Fibroblast of lung (primary cell): ENCODE results near the gene PPP1R9A. TPM values are rescaled to one million over a fixed set of nuclear protein-coding genes. Genes with fewer than 3 reads are reported as not detected.

Experiments
- DNase-seq, 2 donors: peaks; one replicate each; pipeline versions ENCODE4 v3.0.0 to v3.0.0-alpha.2; 2010; ENCODE audit warnings: low read depth in 2 of 2
- H2AFZ ChIP-seq: 2 replicates; pipeline ENCODE4 v1.5.1; 2012; ENCODE audit warnings: low read length, control low read depth, inconsistent platforms
- H3K27ac ChIP-seq: 2 replicates; pipeline ENCODE4 v1.5.1; 2011; ENCODE audit warnings: low read length, control low read depth; ENCODE audit not compliant: insufficient read depth
- H3K27me3 ChIP-seq: 2 replicates; pipeline ENCODE4 v1.5.1; 2011; ENCODE audit warnings: mild to moderate bottlenecking, low read length; ENCODE audit not compliant: control insufficient read depth, insufficient read depth
- H3K36me3 ChIP-seq: 2 replicates; pipeline ENCODE4 v1.5.1; 2011; ENCODE audit warnings: low read length; ENCODE audit not compliant: control insufficient read depth, insufficient read depth
- H3K4me1 ChIP-seq: 2 replicates; pipeline ENCODE4 v1.5.1; 2011; ENCODE audit warnings: low read length; ENCODE audit not compliant: control insufficient read depth, insufficient read depth; ENCODE audit errors: extremely low read depth
- H3K4me2 ChIP-seq: 2 replicates; pipeline ENCODE4 v1.5.1; 2011; ENCODE audit warnings: low read length, control low read depth; ENCODE audit not compliant: insufficient read depth; ENCODE audit errors: extremely low read depth
- H3K4me3 ChIP-seq, 4 experiments: fragments of 200-600 bp in 1 of 4; sonication (generic) in 1 of 4; replicated peaks in 1 of 4; 2 replicates each; pipeline ENCODE4 v1.5.1; 2011 to 2016; ENCODE audit warnings: low read length in 4 of 4, low read depth in 3 of 4, mild to moderate bottlenecking in 3 of 4, control low read depth in 2 of 4, inconsistent platforms in 1 of 4, mixed read lengths in 1 of 4; ENCODE audit not compliant: insufficient read depth in 1 of 4; ENCODE audit errors: control extremely low read depth in 1 of 4
- H3K79me2 ChIP-seq: 2 replicates; pipeline ENCODE4 v1.5.1; 2012; ENCODE audit warnings: mild to moderate bottlenecking, low read length, inconsistent platforms; ENCODE audit not compliant: control insufficient read depth, insufficient read depth
- H3K9ac ChIP-seq: 2 replicates; pipeline ENCODE4 v1.5.1; 2011; ENCODE audit warnings: mild to moderate bottlenecking, low read length, control low read depth; ENCODE audit not compliant: insufficient read depth
- H3K9me3 ChIP-seq: 2 replicates; pipeline ENCODE4 v1.5.1; 2012; ENCODE audit warnings: low read depth, low read length; ENCODE audit not compliant: control insufficient read depth, insufficient read depth
- H4K20me1 ChIP-seq: 2 replicates; pipeline ENCODE4 v1.5.1; 2011; ENCODE audit warnings: low read length; ENCODE audit not compliant: control insufficient read depth, insufficient read depth; ENCODE audit errors: extremely low read depth
- CTCF ChIP-seq, 2 donors: IDR thresholded peaks in 1 of 2; conservative IDR thresholded peaks in 1 of 2; 1 replicate in 1 of 2; 2 replicates in 1 of 2; pipeline ENCODE4 v1.5.1; 2011 to 2012; ENCODE audit warnings: low read length in 2 of 2, control low read depth in 1 of 2, inconsistent platforms in 1 of 2, low read depth in 1 of 2, mild to moderate bottlenecking in 1 of 2
- EZH2 ChIP-seq: IDR thresholded peaks from 2 replicates; pipeline ENCODE4 v1.5.1; 2012; ENCODE audit warnings: low read length, control low read depth, mild to moderate bottlenecking; ENCODE audit errors: missing control alignments
- polyA plus RNA-seq, 2 donors: library from polyadenylated mRNA; depleted of rRNA in 1 of 2; stranded (reverse) in 1 of 2; unstranded in 1 of 2; fragments of >200 nt; gene quantifications; 2 replicates each; pipeline ENCODE4 v1.2.1, GENCODE V29; 2011 to 2012; ENCODE audit warnings: missing spikeins in 1 of 2
- total RNA-seq: library from RNA; depleted of rRNA; stranded (reverse); fragments of >200 nt; gene quantifications from 2 replicates; pipeline ENCODE4 v1.2.1, GENCODE V29; 2014

The PPP1R9A gene
- total and polyA plus RNA-seq, 2 donors (not counting 1 experiment from before 2014, with no cell fraction given), result 0.68 to 3.3 TPM

GRCh38 chr7:95105627-95106026 lies 198.2 kb downstream of the PPP1R9A start:
- Histone ChIP-seq H4K20me1 (no peaks in the 10 kb centered on the region), H3K9ac (no peak overlapping the region), H3K4me1 (no peaks in the 10 kb centered on the region), H3K4me3 (no peak overlapping the region), H3K27me3 (no peaks in the 10 kb centered on the region), H3K36me3 (no peaks in the 10 kb centered on the region), H3K27ac (no peak overlapping the region), H3K9me3 (no peaks in the 10 kb centered on the region), H3K79me2 (no peaks in the 10 kb centered on the region), H2AFZ (no peak overlapping the region), H3K4me2 (no peak overlapping the region)
- DNase-seq, result no peak
- TF ChIP-seq CTCF (conservative IDR thresholded peaks at IDR 0.05 in 1 of 2, IDR thresholded peaks at IDR 0.05 in 1 of 2; ENCODE audit: low read depth in 1 of 2, low read length in 2 of 2) (no peak), EZH2 (no peak)

- TF ChIP-seq EZH2 (no peak), CTCF (conservative IDR thresholded peaks at IDR 0.05 in 1 of 2, IDR thresholded peaks at IDR 0.05 in 1 of 2; ENCODE audit: low read depth in 1 of 2, low read length in 2 of 2) (no peak)
- Histone ChIP-seq H4K20me1 (no peaks in the 10 kb centered on the region), H3K4me1 (no peaks in the 10 kb centered on the region), H3K27me3 (no peaks in the 10 kb centered on the region), H3K36me3 (no peaks in the 10 kb centered on the region), H3K4me2 (no peak overlapping the region), H3K27ac (no peak overlapping the region), H3K4me3 (no peak overlapping the region), H2AFZ (no peak overlapping the region), H3K79me2 (no peaks in the 10 kb centered on the region), H3K9ac (no peak overlapping the region), H3K9me3 (no peaks in the 10 kb centered on the region)
- DNase-seq, result no peak
Observed at GRCh38 chr7:95106401-95106800, 199.0 kb downstream of the PPP1R9A start.

- H3K4me2 ChIP-seq, result no peak overlapping the region
- H3K27me3 ChIP-seq, result no peaks in the 10 kb centered on the region
- no peak for TF ChIP-seq CTCF (conservative IDR thresholded peaks at IDR 0.05 in 1 of 2, IDR thresholded peaks at IDR 0.05 in 1 of 2; ENCODE audit: low read depth in 1 of 2, low read length in 2 of 2)
- no peak for TF ChIP-seq EZH2
- no peaks in the 10 kb centered on the region for H3K79me2 ChIP-seq
- H3K36me3 ChIP-seq, result no peaks in the 10 kb centered on the region
- H3K27ac ChIP-seq, result no peak overlapping the region
- H4K20me1 ChIP-seq, result no peaks in the 10 kb centered on the region
- no peak overlapping the region for H3K9ac ChIP-seq
- no peaks in the 10 kb centered on the region for H3K4me1 ChIP-seq
- H3K4me3 ChIP-seq, result no peak overlapping the region
- H2AFZ ChIP-seq, result no peak overlapping the region
- H3K9me3 ChIP-seq, result no peaks in the 10 kb centered on the region
- no peak for DNase-seq
Observed at GRCh38 chr7:95110707-95111106, 203.3 kb downstream of the PPP1R9A start.
